DND-41 (cell line): ENCODE measurements around the gene ZC3H6.

Source experiments
- CTCF ChIP-seq: IDR thresholded peaks from 2 replicates; pipeline ENCODE4 v1.5.1; 2012; ENCODE audit warnings: borderline replicate concordance, low read length, moderate library complexity, mild to moderate bottlenecking; ENCODE audit not compliant: poor library complexity, severe bottlenecking; ENCODE audit errors: extremely low read depth
- EZH2 ChIP-seq: IDR thresholded peaks from 3 replicates; pipeline ENCODE4 v1.6.1; 2012; ENCODE audit warnings: borderline replicate concordance, low read depth, mild to moderate bottlenecking, moderate library complexity, low read length, inconsistent platforms; ENCODE audit not compliant: severe bottlenecking

GRCh38 chr2:112259509-112260294 lies 15.7 kb upstream of the ZC3H6 start:
- TF ChIP-seq EZH2: no peak
- TF ChIP-seq CTCF: peak; percentile 90
